HepG2 (cell line): Measurements from ENCODE around the gene ADSS1.

Experiments
- FOXJ3 ChIP-seq: sonication (generic); formaldehyde crosslinking; IDR thresholded peaks from 2 replicates; pipeline ENCODE4 v1.4.0; 2020; ENCODE audit warnings: missing genetic modification reagents, mild to moderate bottlenecking, borderline replicate concordance
- TAF1 ChIP-seq: sonication (generic); formaldehyde crosslinking; IDR thresholded peaks from 2 replicates; pipeline ENCODE4 v1.4.0; 2020; ENCODE audit warnings: missing genetic modification reagents
- ZSCAN22 ChIP-seq: sonication (generic); formaldehyde crosslinking; IDR thresholded peaks from 2 replicates; pipeline ENCODE4 v1.4.0; 2020; ENCODE audit warnings: mild to moderate bottlenecking, missing genetic modification reagents
- TF ChIP-seq, protein P1 (sequence below): sonication (generic); formaldehyde crosslinking; IDR thresholded peaks from 2 replicates; pipeline ENCODE4 v1.5.1; 2020; ENCODE audit warnings: mild to moderate bottlenecking, missing genetic modification reagents, moderate library complexity
- TF ChIP-seq, protein P2 (sequence below): sonication (generic); formaldehyde crosslinking; IDR thresholded peaks from 2 replicates; pipeline ENCODE4 v1.5.0; 2020; ENCODE audit warnings: missing genetic modification reagents
- TF ChIP-seq, protein P3 (sequence below): sonication (generic); formaldehyde crosslinking; IDR thresholded peaks from 2 replicates; pipeline ENCODE4 v1.8.1; 2022; ENCODE audit warnings: mild to moderate bottlenecking, missing genetic modification reagents

DNA sequence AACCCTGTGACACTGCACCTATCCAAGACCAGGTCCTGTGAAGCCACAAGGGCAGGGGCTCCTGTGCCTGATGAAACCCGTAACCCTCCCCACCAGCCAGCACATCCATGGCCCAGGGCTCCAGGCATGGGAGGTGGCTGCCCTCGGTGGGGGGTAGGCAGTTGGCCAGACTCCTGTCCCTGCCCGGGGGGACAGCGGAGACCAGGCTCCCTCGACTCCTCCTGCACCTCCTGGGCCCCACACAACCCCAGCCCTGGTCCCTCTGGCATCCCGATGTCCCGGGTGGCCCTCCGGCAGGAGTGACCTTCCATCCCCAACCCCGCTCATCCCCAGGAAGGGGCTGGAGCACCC lies 60.2 kb downstream of the ADSS1 start:
- no peak for TF ChIP-seq ZSCAN22
- TF ChIP-seq, protein P1, sequence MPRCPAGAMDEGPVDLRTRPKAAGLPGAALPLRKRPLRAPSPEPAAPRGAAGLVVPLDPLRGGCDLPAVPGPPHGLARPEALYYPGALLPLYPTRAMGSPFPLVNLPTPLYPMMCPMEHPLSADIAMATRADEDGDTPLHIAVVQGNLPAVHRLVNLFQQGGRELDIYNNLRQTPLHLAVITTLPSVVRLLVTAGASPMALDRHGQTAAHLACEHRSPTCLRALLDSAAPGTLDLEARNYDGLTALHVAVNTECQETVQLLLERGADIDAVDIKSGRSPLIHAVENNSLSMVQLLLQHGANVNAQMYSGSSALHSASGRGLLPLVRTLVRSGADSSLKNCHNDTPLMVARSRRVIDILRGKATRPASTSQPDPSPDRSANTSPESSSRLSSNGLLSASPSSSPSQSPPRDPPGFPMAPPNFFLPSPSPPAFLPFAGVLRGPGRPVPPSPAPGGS: no peak
- no peak for TF ChIP-seq FOXJ3 (CRISPR knock-in tag)
- TF ChIP-seq, protein P2, sequence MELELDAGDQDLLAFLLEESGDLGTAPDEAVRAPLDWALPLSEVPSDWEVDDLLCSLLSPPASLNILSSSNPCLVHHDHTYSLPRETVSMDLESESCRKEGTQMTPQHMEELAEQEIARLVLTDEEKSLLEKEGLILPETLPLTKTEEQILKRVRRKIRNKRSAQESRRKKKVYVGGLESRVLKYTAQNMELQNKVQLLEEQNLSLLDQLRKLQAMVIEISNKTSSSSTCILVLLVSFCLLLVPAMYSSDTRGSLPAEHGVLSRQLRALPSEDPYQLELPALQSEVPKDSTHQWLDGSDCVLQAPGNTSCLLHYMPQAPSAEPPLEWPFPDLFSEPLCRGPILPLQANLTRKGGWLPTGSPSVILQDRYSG (CRISPR knock-in tag): no peak
- TF ChIP-seq TAF1 (CRISPR knock-in tag): no peak
- TF ChIP-seq, protein P3, sequence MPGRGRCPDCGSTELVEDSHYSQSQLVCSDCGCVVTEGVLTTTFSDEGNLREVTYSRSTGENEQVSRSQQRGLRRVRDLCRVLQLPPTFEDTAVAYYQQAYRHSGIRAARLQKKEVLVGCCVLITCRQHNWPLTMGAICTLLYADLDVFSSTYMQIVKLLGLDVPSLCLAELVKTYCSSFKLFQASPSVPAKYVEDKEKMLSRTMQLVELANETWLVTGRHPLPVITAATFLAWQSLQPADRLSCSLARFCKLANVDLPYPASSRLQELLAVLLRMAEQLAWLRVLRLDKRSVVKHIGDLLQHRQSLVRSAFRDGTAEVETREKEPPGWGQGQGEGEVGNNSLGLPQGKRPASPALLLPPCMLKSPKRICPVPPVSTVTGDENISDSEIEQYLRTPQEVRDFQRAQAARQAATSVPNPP: no peak
